Endometrial microvascular endothelial cells (primary cell): ENCODE measurements around the gene PCYT2. TPM values are rescaled to one million over a fixed set of nuclear protein-coding genes. Genes with fewer than 3 reads are reported as not detected.

ENCODE experiments used
- in situ Hi-C: cut with HindIII; loops from 2 replicates; pipeline ENCODE4 v1.10.0; 2017; ENCODE audit warnings: low sequenced_read_pairs, low pct_unique_long_range_greater_than_20kb; ENCODE audit errors: inconsistent ontology term
- total RNA-seq: library from RNA; depleted of rRNA; stranded (reverse); fragments of >200 nt; gene quantifications from one replicate; pipeline ENCODE4 v1.2.3, GENCODE V29; 2015; ENCODE audit errors: inconsistent ontology term

Gene PCYT2
- total RNA-seq, 1 donor from 2014 or later = 41.0 TPM

DNA sequence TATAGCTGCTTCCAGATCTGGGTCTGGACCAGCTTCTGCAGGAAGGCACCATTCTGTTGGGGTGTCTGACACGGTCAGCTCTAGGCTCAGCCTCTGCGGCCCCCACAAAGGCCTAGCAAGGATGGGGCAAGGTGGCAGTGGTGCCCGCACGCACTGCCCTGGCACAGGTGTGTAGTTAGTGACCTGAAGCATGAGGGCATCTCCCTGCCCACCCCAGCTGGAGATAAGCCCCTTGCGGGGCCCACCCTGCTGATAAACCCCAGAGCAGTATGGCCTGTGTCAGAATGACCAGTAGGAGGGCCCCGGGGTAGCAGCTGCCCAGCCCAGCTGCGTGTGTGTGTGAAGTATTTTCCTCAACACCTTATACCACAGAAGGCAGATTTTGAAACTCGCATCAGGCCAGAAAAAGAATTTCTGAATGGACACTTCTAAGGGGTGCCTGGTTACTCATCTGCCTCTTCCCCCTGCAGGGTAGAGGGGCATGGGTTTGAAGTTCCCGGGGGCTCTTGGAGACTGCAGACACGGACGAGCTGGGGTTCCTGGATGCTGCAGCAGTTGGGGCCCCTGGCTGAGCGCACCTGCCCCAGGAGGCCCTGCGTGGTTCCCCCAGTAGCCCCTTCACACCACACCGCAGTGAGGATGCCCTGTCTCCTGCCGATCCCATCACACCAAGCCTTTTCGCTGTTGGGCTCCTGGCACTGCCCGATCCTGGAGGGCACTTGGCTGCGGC, 44.6 kb downstream of the PCYT2 start:
- in situ Hi-C loops = no loop called here

DNA sequence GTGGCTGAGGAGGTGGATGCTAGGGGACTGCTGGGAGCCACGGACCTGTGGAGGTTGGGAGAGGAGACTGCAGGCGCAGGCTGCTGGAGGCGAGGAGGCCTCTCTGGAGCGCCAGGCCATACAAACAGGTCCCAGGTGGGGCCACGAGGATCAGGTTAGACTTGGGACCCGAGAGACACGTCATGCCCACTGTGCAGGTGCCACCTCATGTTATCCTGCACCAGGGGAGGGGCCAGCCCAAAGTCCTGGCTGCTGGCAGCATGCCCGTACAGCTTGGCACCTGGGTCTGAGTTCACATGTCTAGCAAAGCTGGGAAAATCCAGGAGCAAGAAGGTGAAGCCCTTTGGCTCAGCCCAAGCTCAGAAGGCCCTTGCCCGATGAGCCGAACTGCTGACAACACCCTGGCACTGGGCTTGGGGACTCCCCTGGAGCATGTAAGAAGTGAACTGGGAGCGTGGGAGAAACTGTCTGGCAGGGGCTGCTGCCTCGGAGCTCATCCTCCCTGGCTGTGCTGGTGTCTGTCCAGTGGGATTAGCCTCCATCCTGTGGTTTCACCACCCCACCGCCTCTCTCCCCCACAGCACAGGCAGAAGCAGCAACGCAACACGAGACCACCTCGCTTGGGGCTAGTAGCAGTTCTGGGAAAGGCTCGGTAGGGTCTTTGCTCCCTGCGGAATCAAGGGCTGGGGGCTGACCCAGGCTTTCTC, 45.3 kb downstream of the PCYT2 start:
- in situ Hi-C loops = no loop called here

DNA sequence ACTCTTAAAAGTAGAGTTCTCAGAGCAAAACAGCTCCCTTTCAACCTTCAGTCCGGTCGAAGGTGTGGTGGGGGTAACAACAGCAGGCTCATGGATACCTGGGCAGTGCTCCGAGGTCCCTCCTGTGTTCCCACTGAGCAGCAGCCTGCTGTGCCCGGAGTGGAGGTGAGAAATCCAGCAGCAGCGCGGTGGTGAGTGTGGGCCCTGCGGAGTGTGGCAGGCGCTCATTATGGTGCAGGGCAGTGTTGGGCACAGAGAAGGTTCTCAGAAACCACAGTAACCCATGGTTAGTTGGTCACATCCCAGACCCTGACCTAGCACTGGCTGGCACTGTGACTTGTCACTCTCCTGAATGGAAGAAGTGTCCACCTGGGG, 45.9 kb downstream of the PCYT2 start:
- in situ Hi-C loops = no loop called here

DNA sequence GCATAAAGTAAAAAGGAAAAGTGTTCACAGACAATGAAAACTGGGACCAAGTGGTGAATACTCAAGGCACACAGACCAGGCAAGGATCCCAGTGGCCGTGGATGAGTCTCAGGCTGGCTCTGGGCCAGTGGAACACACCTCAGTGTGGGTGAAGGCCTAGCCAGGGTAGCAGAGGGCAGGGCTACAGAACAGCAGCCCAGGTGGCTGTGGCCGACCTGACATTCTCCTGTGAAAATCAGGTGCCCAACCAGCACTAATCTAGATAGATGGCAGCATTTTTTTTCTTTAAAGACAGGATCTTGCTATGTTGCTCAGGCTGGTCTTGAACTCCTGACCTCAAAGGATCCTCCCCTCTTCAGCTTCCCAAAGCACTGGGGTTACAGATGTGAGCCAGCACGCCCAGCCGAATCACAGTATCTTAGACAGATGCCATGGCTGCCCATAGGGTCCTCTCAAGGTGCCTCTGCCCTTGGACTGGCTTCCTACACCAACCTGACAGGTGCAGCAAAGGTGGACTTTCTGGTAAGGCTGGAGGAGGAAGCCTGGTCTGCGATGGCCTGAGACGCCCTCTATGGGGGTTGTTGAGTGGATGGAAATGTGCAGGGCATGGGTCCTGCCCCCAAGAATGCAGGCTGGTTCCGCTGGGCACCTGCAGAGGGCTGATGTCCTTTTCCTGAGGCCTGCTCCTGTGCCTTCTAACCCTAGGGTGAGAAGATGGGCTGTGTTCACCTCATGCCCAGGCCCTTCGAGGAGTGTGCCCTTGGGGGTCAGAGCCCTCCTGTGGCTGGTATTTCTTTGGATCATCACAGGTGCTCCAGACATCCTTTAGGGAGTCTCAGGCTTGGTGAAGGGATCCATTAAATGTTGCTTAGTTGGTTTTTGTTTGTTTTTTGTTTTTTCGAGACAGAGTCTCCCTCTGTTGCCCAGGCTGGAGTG, 47.1 kb downstream of the PCYT2 start:
- in situ Hi-C loops = no loop called here

DNA sequence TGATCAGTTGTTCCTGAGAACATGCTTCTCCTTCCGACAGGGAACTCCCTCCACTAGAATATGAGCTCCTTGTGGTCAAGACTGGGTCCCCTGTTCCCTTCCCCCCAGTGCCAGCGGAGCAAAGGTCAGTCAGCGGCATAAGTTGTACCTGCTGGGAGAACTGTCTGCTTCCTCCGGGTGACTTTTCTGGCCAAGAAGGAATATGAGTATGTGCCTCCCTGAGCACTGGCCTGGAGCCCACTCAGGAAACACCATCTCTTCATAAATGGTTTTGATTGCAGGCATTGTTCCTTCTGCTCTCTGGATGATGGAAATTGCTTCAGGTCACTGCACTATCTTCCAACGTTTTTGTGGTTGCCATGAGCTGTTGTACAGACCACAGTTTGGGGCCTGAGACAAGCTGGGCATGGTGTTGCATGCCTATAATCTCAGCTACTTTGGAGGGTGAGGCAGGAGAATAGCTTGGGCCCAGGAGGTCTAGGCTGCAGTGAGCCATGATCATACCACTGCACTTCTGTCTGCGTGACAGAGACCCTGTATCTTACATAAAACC, 48.0 kb downstream of the PCYT2 start:
- in situ Hi-C loops = no loop called here

DNA sequence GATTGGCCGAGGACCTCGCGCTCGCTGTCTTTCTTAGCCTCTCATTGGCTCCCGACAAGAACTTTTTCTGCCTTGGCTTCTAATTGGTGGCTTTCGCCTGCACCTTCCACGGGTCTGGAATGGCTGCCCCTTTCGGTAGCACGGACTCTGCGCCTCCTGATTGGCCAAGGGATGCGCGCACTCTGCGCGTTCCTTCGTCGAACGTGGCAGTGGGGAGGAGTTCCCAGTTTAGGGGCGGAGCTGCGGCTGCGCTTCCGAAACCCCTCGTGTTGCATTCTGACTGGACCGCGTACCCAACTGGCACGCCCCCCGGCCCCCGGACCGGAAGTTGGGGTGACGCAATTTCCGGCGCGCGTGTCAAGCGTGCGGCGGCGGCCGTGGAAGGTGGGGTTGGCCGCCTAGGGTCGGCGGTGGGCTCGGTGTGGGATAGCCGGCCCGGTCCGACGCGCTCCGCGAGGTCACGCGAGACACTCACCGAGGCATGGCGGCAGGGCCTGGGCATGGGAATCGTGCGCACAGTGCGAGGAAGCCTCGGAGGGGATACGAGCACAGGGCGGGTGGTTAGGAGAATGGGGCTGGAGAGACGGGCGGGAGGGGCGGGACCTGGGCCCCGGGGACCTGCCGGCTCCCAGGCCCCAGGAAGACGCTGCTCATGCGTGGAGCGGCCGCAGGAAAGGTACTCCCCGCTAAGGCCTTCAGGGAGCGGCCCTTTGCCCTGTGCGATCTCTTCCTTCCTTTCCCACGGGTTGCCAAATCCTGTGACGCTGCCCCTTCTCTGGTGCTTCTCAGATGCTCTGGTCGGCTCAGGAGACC, 50.2 kb downstream of the PCYT2 start:
- in situ Hi-C loops = no loop called here

DNA sequence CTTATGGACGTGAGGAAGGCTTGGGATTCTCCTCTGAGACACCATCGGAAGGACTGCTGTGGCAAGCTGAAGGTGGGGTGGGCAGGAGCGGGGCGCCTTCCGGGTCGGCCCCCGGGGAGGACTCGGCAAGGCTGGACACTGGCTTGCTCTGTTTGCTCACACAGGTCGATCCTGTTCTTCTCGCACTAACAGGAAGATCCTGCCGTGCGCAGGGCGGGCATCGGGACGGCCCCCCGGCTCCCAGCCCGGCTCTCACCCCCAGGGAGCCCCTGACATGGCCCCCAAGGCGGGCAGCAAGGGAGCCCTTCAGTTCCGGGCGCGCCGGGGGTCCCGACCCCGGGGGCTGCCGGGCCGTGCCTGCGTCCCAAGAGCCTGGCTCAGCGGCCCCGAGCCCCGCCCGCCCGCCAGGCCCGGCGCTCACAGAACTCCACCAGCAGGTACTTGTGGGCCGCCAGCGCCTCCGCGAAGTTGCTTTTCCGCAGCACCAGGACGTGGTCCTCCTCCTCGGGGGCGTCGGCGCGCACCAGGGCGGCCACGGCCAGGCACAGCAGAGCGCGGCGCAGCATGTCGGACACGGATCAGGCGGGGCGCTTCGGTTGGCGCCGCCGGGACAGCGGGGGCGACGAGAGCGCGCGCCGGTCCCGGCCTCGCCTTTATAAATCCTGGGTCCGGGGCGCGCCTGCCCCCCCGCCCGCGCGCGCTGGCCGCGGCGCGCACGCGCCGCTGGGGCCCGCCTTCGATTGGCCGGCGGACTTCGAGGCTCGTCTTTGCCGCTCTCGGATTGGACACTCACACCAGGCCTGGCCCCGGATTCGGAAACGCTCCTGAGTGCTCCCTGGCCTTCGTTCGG, 51.1 kb downstream of the PCYT2 start, which contains the start of gene P4HB:
Gene P4HB, minus strand, starts transcription at position 630 of the 850 bp plus-strand sequence. Its CDS starts 64 bp downstream, at position 566.
- in situ Hi-C loops = no loop called here

DNA sequence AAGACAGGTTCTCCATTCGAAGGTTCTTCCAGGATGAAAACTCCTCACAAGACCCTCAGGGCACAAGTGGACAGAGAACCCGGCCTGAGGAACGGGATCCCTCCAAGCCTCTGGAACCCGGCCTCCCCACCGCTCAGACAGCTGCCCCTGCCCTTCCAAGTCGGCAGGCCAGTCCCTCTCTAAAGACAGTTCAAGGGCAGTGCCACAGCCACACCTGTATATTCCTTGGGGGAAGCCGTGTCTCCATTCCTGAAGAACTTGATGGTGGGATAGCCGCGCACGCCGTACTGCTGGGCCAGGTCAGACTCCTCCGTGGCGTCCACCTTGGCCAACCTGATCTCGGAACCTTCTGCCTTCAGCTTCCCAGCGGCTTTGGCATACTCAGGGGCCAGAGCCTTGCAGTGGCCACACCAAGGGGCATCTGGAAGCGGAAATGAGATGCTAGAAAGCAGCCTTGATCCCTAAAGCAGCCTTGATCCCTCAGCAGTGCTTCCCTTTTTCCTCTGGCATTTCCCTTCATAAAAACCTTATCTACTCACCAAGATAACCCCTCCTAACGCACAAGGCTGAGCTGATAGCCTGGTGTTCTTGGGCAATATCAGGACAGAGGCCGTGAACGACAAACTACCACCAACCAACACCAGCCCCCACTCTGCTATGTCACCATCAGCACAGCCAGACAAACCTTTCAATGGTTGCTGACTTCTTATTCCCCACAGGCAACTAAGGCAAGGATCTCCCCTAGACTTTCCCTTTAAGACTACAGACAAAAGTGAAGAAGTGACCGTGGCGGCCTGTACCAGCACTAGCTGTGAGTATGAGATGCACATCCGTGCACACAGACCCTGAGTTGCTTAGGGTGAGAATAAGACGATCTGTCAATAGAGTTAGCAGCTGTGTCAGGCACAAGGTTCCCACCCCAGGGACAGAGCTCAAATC, 52.0 kb downstream of the PCYT2 start:
- in situ Hi-C loops = no loop called here

DNA sequence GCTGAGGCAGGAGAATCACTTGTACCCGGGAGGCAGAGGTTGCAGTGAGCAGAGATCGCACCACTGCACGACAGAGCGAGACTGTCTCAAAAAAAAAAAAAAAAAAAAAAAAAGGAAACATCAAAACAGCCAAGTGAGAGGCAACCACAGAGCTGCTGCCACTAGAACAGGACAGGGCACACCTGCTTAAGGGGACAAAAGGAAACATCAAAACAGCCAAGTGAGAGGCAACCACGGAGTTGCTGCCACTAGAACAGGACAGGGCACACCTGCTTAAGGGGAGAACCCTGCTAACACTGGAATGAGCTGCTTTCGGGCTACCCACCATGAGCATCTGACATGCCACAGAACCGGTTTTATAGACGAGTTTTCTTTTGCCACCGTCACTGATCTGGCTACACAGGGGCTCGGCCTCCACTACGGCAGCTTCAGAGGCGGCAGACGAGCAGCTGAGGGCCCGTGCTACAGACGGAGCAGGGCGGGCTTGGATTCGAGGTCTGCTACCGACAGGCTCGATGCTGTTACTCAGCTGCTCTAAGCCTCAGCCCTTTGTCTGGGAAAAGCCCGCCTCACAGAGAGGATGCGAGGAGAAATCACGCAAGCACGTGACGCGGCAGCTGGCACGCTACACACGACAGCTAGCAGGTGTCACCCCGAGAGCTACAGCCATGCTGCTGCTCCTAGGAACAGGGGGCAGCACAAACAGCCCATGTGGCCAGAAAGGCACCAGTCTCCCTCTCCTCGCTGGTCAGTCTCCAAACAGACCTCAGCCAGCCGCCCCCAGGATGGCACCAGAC, 52.8 kb downstream of the PCYT2 start:
- in situ Hi-C loops = no loop called here

DNA sequence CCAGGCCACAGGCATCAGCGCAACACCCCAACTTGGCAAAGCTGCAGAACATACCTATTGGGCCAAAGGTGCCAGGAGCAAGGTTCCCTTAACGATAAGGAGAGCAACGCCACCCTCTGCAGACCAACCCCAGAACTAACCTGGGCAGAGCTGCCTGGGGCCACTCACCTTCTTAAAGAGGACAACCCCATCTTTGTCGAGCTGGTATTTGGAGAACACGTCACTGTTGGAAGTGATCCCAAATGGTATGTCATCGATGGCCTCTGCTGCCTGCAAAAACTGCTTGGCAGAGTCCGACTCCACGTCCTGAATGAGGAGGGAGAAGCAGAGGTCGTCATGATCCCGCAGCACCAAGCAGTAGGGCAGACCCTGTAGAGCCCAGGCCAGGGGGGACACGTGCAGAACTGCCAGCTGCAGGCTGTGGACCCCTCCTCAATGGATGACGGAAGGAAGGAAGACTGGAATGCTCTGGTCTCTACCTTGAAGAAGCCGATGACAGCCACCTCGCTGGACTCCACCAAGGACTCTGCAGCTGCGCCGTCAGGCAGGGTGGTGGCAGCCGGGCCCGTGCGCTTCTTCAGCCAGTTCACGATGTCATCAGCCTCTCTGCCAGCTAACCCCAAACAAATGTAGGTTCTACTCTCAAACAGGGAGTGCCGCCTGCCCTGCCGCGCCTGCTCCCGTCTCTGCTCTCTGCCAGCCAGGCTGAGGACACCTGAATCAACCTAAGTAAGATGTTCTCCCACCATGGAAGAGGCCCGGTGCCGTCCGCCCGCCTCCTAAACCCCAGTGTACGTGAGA, 56.0 kb downstream of the PCYT2 start:
- in situ Hi-C loops = no loop called here

DNA sequence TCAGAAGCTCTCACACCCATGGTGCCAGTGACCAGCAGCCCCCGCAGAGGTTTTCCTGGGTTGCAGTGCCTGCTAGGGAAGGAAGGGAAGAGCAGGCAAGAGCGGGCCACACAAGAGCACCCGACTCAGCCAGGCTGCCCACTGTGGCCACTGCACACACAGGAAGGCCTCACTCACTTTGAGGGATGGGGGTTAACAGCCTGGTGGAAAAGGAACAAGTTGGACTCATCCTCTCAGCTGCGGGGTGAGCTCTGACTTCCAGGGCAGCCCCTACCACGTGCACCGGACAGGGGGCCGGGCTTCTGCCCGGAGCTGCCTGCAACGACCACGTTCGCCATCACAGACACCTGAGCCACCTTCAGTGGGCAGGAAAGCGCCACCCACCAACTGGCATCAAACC, 59.0 kb downstream of the PCYT2 start:
- in situ Hi-C loops = no loop called here

DNA sequence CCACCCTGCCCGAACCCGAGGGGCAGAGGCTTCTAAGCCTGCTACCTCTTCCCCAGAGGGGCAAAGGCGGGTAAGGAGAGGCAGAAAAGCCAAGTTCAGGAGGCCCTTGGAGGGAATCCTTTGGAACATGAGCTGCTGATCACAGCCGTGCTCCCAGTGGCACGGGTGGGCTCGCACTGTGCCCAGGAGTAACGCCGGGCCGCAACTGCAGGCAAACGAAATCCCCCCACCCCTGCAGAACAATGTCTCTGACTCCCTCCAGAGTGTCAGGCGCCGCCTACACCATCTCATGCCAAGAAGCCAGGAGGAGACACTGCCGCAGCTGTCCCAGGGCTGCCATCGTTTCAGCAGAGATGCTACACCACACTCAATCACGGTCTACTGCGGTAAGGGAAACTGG, 59.8 kb downstream of the PCYT2 start:
- in situ Hi-C loops = no loop called here
